ENCODE results near the gene VCP.

Gene VCP

DNA sequence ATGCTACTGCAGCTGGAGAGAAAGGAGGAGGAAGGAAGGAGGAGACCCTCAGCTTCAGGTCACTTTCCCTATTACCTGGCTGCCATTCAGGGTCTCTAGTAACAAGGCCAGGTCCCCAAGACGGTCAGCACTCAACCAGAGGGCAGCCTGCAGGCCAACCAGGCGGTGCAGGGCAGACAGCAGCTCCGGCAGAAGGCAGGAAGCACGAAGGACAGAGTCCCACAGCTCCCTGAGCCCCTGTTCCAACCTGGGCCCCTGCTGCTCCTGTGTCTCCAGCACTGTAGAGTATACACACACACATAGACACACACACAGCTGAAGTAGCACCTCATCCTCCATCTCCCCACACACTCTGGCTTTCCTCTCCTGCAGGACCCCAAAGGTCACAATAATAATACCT is 5.6 kb upstream of the VCP start:
- Histone ChIP-seq H3K27ac (ENCODE audit: low read depth, low read length) (no peak overlapping the region), H3K4me3 (ENCODE audit: low read depth, low read length) (peak overlapping the region; percentile 87), H3K79me2 (ENCODE audit: control insufficient read depth, insufficient read depth, low read length, unreplicated experiment) (peaks cover 26% of the 10 kb centered on the region), H3K4me1 (ENCODE audit: control insufficient read depth, insufficient read depth, low read length, unreplicated experiment) (peaks cover 13% of the 10 kb centered on the region), H3K36me3 (ENCODE audit: insufficient read depth, low read length) (peaks cover 7% of the 10 kb centered on the region; the same call in 1 of the 2 replicates), H2AFZ (ENCODE audit: low read length, unreplicated experiment) (no peak overlapping the region), H3K27me3 (ENCODE audit: insufficient read depth, low read length) (no peaks in the 10 kb centered on the region)

DNA sequence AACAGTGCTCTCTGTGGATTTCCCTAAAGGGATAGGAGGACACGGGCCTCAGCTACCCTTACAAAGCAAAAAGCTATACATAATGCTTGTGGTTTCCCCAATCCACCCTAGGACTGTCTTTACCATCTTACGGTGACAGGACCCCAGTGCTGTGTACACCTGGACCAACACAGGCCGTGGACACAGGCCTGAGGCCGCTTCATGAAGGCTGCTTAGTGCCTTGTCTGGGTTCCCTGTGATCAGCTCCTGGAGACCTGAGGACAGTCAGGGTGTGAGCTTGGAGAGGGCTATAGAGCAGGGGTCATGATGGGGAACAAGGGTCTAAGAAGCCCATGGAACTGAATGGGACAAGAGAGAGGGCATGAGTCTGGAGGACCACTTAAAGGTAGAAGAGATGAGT is 4.4 kb upstream of the VCP start:
- Histone ChIP-seq H3K4me3 (ENCODE audit: low read depth, low read length) (no peak overlapping the region), H3K27ac (ENCODE audit: low read depth, low read length) (no peak overlapping the region), H2AFZ (ENCODE audit: low read length, unreplicated experiment) (no peak overlapping the region), H3K79me2 (ENCODE audit: control insufficient read depth, insufficient read depth, low read length, unreplicated experiment) (peaks cover 26% of the 10 kb centered on the region), H3K27me3 (ENCODE audit: insufficient read depth, low read length) (no peaks in the 10 kb centered on the region), H3K4me1 (ENCODE audit: control insufficient read depth, insufficient read depth, low read length, unreplicated experiment) (peaks cover 15% of the 10 kb centered on the region), H3K36me3 (ENCODE audit: insufficient read depth, low read length) (peaks cover 7% of the 10 kb centered on the region; the same call in 1 of the 2 replicates)

DNA sequence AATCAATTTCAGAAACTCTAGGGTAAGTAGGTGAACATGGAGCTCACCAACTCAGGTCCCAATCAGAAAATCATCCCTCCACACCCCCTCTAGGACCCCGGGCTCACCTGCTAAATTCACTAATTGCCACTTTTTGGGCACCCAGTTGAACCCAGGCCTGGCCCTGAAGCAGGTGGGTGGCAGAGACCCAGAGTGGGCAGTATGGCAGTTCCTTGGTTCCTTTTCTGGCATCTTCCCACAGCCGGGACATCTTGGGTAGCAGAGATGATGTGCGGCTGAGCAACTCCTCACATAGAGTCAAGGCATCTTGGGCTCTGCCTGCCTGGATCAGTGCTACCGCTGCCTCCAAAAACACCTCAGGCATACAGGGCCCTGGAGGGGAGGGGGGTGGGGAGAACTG is 2.9 kb upstream of the VCP start:
- Histone ChIP-seq H2AFZ (ENCODE audit: low read length, unreplicated experiment) (no peak overlapping the region), H3K36me3 (ENCODE audit: insufficient read depth, low read length) (peaks cover 7% of the 10 kb centered on the region; the same call in 1 of the 2 replicates), H3K4me1 (ENCODE audit: control insufficient read depth, insufficient read depth, low read length, unreplicated experiment) (peaks cover 20% of the 10 kb centered on the region), H3K27me3 (ENCODE audit: insufficient read depth, low read length) (no peaks in the 10 kb centered on the region), H3K4me3 (ENCODE audit: low read depth, low read length) (no peak overlapping the region), H3K79me2 (ENCODE audit: control insufficient read depth, insufficient read depth, low read length, unreplicated experiment) (peaks cover 41% of the 10 kb centered on the region), H3K27ac (ENCODE audit: low read depth, low read length) (no peak overlapping the region)

DNA sequence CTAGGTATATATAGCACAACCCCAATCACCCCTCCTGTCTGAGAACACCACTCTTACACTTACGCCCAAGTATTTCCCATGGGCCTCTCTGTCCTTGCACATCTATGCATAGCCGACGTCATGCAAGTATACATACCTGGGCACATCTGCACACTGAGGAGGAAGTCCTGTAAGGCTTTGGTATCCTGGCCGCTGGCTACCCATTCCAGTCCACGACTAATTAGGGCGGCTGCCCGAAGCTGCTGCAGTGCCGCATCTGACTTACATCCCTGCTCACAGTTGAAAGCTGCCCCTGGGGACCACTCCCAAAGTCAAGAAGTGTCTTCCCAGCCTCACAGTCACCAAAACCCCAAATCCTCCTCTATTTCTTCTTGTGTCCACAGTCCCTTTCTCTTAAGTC is 2.4 kb upstream of the VCP start:
- Histone ChIP-seq H3K4me3 (ENCODE audit: low read depth, low read length) (no peak overlapping the region), H3K79me2 (ENCODE audit: control insufficient read depth, insufficient read depth, low read length, unreplicated experiment) (peaks cover 47% of the 10 kb centered on the region)

DNA sequence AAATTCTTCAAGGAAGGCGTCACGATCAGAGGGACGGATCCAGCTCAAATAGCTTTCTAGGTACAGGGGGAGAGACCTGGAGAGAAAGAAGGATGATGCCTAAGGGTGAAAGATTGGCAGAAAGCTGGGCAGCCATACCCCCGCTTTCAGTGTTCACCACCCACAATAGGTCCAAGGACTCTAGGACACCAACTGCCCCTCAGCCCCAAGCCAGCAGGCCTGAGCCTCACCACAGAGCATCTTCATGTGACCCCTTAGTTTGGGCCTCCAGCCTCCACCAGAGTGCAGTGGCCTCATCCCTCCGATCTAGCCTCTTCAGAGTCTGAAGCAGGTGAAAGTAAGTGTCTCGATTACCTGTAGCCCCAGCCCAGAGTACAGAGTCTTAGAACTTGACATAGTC is 1.7 kb upstream of the VCP start:
- peaks cover 53% of the 10 kb centered on the region for H3K79me2 ChIP-seq (ENCODE audit: control insufficient read depth, insufficient read depth, low read length, unreplicated experiment)
- H3K27me3 ChIP-seq (ENCODE audit: insufficient read depth, low read length): no peaks in the 10 kb centered on the region
- peaks cover 28% of the 10 kb centered on the region for H3K4me1 ChIP-seq (ENCODE audit: control insufficient read depth, insufficient read depth, low read length, unreplicated experiment)
- H3K4me3 ChIP-seq (ENCODE audit: low read depth, low read length): no peak overlapping the region
- no peak overlapping the region for H2AFZ ChIP-seq (ENCODE audit: low read length, unreplicated experiment)
- H3K27ac ChIP-seq (ENCODE audit: low read depth, low read length): no peak overlapping the region
- H3K36me3 ChIP-seq (ENCODE audit: insufficient read depth, low read length): peaks cover 7% of the 10 kb centered on the region; the same call in 1 of the 2 replicates

More for the DNA sequence above, 2.4 kb upstream of the VCP start:
- Histone ChIP-seq H3K27me3 (ENCODE audit: insufficient read depth, low read length) (no peaks in the 10 kb centered on the region), H3K4me1 (ENCODE audit: control insufficient read depth, insufficient read depth, low read length, unreplicated experiment) (peaks cover 25% of the 10 kb centered on the region), H3K27ac (ENCODE audit: low read depth, low read length) (no peak overlapping the region), H3K36me3 (ENCODE audit: insufficient read depth, low read length) (peaks cover 7% of the 10 kb centered on the region; the same call in 1 of the 2 replicates), H2AFZ (ENCODE audit: low read length, unreplicated experiment) (no peak overlapping the region)

DNA sequence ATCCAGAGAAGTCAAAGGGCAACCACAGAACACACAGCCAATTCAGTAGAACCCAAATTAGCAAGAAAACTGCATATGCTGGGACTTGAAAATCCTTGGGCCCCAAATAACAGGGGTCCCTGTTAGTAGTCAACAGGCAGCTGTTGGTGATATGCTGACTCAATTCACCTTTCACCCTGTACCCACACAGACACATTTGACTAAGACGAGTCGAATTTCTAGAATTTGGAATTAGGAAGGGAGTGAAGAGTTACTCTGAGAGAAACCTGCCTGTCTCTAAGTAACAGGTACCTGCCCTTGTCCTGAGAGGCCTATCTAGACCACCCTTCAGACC is 821 bp upstream of the VCP start:
- H3K27ac ChIP-seq (ENCODE audit: low read depth, low read length): peak overlapping the region; percentile 95
- H3K27me3 ChIP-seq (ENCODE audit: insufficient read depth, low read length): no peaks in the 10 kb centered on the region
- H3K4me1 ChIP-seq (ENCODE audit: control insufficient read depth, insufficient read depth, low read length, unreplicated experiment): peaks cover 29% of the 10 kb centered on the region
- peak overlapping the region; percentile 50 for H3K4me3 ChIP-seq (ENCODE audit: low read depth, low read length)
- H3K36me3 ChIP-seq (ENCODE audit: insufficient read depth, low read length): peaks cover 13% of the 10 kb centered on the region; the same call in 1 of the 2 replicates
- H3K79me2 ChIP-seq (ENCODE audit: control insufficient read depth, insufficient read depth, low read length, unreplicated experiment): peaks cover 53% of the 10 kb centered on the region
- no peak overlapping the region for H2AFZ ChIP-seq (ENCODE audit: low read length, unreplicated experiment)

DNA sequence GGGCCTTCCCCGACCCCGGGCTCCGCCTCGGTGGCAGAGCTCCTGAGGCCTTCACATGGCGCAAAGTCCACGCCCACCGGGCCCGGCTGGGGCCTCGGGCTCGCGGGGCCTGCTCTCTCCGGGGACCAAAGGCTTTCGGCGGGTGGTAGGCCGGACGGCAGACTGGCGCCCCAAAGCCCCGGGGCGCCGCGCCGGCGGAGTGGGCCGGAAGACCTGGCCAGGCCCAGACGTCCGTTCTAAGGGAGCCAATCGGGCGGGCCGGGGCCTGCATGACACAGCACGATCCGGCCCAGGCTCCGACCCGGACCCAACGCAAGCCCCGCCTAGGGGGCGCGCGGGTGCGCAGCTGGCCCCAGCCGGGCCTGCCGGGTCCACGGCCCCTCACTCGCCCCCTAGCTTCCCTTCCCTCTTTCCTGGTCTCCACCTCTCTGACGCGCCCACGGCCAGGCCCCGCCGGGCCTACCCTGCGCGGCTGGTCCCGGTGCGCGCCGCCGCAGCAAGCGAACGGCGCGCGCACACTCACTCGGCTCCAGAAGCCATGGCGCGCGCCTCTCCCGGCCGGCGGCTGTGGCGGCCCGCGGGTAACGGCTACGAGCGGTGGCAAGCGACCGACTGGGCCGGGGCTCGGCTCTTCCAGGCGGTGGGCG is 488 bp downstream of the VCP start:
- peak overlapping the region; percentile 97 for H3K4me3 ChIP-seq (ENCODE audit: low read depth, low read length)
- peak overlapping the region; percentile 55 for H2AFZ ChIP-seq (ENCODE audit: low read length, unreplicated experiment)
- peaks cover 53% of the 10 kb centered on the region for H3K79me2 ChIP-seq (ENCODE audit: control insufficient read depth, insufficient read depth, low read length, unreplicated experiment)
- H3K4me1 ChIP-seq (ENCODE audit: control insufficient read depth, insufficient read depth, low read length, unreplicated experiment): peaks cover 24% of the 10 kb centered on the region
- H3K27ac ChIP-seq (ENCODE audit: low read depth, low read length): peak overlapping the region; percentile 95
- H3K27me3 ChIP-seq (ENCODE audit: insufficient read depth, low read length): no peaks in the 10 kb centered on the region
- H3K36me3 ChIP-seq (ENCODE audit: insufficient read depth, low read length): peaks cover 26% of the 10 kb centered on the region

DNA sequence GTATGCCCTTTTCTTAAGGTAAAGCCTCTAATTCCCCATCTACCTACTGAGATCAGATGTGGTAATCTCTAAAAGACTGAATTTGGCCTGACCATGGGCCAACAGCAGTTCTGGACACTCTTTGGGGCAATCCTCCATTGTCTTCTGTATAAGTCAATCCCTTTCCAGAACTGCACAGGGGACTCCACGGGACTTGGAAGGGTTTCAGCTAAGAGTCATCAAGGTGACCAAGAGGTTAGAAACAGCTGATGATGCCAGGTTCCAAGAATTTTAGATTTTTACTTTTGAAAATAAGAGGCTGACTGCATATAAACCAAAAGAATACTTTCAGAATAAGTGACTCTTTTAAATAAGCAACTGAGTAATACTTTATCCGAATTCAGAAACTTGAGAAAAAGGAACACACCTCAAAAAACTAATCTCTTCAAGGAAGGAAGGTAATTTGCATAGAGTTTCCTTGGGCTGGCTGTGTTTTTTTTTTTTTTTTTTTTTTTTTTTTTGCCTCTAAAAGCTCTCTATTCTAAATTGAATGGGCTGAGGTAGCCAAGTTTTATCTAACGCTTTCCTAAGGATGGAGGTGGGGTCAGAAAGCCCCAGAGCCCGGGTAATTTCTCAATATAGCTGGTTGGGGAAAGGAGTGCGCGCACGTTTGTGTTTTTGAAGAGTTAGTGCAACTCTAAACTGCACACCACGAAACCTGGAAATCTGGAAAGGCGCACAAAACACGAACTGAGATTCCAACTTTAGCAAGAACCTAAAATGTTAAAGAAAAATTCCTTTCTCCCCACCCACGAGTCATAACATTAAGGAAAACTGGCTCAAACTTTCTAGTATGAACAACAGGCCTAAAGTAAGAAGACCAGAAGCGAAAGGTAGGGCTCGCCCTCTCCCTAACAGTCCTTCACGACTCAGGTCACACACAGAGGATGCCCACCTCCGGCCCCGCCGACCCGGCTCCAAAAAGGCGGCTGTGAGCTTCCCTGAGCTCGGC is 1.3 kb downstream of the VCP start:
- H3K79me2 ChIP-seq (ENCODE audit: control insufficient read depth, insufficient read depth, low read length, unreplicated experiment): peaks cover 54% of the 10 kb centered on the region
- H3K36me3 ChIP-seq (ENCODE audit: insufficient read depth, low read length): peaks cover 31% of the 10 kb centered on the region
- peak overlapping the region; percentile 97 for H3K4me3 ChIP-seq (ENCODE audit: low read depth, low read length)
- H2AFZ ChIP-seq (ENCODE audit: low read length, unreplicated experiment): peak overlapping the region; percentile 55
- peak overlapping the region; percentile 95 for H3K27ac ChIP-seq (ENCODE audit: low read depth, low read length)
- no peaks in the 10 kb centered on the region for H3K27me3 ChIP-seq (ENCODE audit: insufficient read depth, low read length)
- peaks cover 24% of the 10 kb centered on the region for H3K4me1 ChIP-seq (ENCODE audit: control insufficient read depth, insufficient read depth, low read length, unreplicated experiment)

DNA sequence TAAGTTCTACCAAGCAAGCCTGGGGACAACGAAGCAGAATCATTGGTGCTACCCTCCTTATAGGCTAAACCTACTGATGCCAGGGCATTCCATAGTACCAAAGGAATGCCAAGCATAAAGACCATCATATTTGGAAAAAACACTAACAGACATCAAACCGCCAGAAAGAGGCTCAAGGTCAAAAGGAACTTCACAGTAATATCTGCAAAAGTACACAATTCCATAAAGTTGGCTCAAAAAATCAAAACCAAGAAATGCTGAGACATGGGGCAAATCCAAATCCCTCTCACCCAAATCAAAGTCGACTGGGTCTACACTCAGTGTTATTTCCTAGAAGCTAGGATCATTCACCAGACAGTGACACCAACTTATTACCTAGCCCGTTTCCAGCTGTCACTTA is 3.4 kb downstream of the VCP start:
- Histone ChIP-seq H3K4me3 (ENCODE audit: low read depth, low read length) (peak overlapping the region; percentile 4), H3K79me2 (ENCODE audit: control insufficient read depth, insufficient read depth, low read length, unreplicated experiment) (peaks cover 62% of the 10 kb centered on the region), H3K36me3 (ENCODE audit: insufficient read depth, low read length) (peaks cover 42% of the 10 kb centered on the region)

DNA sequence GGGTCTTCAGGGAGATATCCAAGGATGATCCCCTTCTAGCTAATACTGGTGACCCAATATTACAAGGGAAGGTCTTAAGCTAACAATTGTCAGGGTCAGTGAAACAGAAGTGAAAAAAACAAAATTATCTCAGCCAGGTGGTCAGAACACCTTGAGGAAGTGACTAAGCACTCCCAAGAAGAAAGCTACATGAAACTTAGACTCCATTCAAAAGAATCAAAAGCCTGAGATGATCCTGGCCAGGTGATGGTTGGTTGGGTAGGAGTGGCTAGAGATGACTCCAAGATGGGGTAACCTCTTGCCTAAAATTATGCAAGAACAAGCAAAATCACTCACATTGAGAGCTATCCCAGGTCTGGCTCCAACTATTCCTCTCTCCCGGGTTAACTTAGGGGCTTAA is 5.4 kb downstream of the VCP start:
- Histone ChIP-seq H3K4me1 (ENCODE audit: control insufficient read depth, insufficient read depth, low read length, unreplicated experiment) (peaks cover 19% of the 10 kb centered on the region), H3K36me3 (ENCODE audit: insufficient read depth, low read length) (peaks cover 58% of the 10 kb centered on the region), H2AFZ (ENCODE audit: low read length, unreplicated experiment) (no peak overlapping the region), H3K27ac (ENCODE audit: low read depth, low read length) (no peak overlapping the region), H3K4me3 (ENCODE audit: low read depth, low read length) (no peak overlapping the region), H3K27me3 (ENCODE audit: insufficient read depth, low read length) (no peaks in the 10 kb centered on the region), H3K79me2 (ENCODE audit: control insufficient read depth, insufficient read depth, low read length, unreplicated experiment) (peaks cover 70% of the 10 kb centered on the region)

More for the DNA sequence above, 3.4 kb downstream of the VCP start:
- H3K27ac ChIP-seq (ENCODE audit: low read depth, low read length): no peak overlapping the region
- H3K4me1 ChIP-seq (ENCODE audit: control insufficient read depth, insufficient read depth, low read length, unreplicated experiment): peaks cover 24% of the 10 kb centered on the region
- H2AFZ ChIP-seq (ENCODE audit: low read length, unreplicated experiment): no peak overlapping the region
- H3K27me3 ChIP-seq (ENCODE audit: insufficient read depth, low read length): no peaks in the 10 kb centered on the region
